GM23248 (cell line): ENCODE measurements around the gene HDGFL3. TPM values are rescaled to one million over a fixed set of nuclear protein-coding genes. Genes with fewer than 3 reads are reported as not detected.

Experiments used
- DNase-seq: peaks from one replicate; pipeline ENCODE4 v3.0.0-alpha.2; 2015
- H2AFZ ChIP-seq: fragments of 200-600 bp; sonication (generic); 2 replicates; pipeline ENCODE4 v1.6.1; 2016; ENCODE audit warnings: antibody characterized with exemption
- H3F3A ChIP-seq: fragments of 200-600 bp; sonication (generic); 2 replicates; pipeline ENCODE4 v1.6.1; 2016; ENCODE audit warnings: mild to moderate bottlenecking, antibody characterized with exemption, mixed run types; ENCODE audit not compliant: insufficient read depth
- H3K27ac ChIP-seq: fragments of 200-600 bp; sonication (generic); 2 replicates; pipeline ENCODE4 v1.5.1; 2016; ENCODE audit warnings: mild to moderate bottlenecking
- H3K27me3 ChIP-seq: fragments of 200-600 bp; sonication (generic); replicated peaks from 2 replicates; pipeline ENCODE4 v1.6.1; 2016; ENCODE audit warnings: mild to moderate bottlenecking; ENCODE audit not compliant: insufficient read depth
- H3K36me3 ChIP-seq: fragments of 200-600 bp; sonication (generic); 2 replicates; pipeline ENCODE4 v1.6.1; 2016; ENCODE audit warnings: low read depth, mild to moderate bottlenecking
- H3K4me1 ChIP-seq: fragments of 200-600 bp; sonication (generic); 2 replicates; pipeline ENCODE4 v1.6.1; 2016; ENCODE audit warnings: mild to moderate bottlenecking; ENCODE audit not compliant: insufficient read depth
- H3K4me2 ChIP-seq: fragments of 200-600 bp; sonication (generic); one replicate; pipeline ENCODE4 v1.6.1; 2016; ENCODE audit warnings: mild to moderate bottlenecking; ENCODE audit not compliant: unreplicated experiment
- H3K4me3 ChIP-seq: fragments of 200-600 bp; sonication (generic); 2 replicates; pipeline ENCODE4 v1.5.1; 2016; ENCODE audit warnings: mild to moderate bottlenecking
- H3K79me2 ChIP-seq: fragments of 200-600 bp; sonication (generic); 2 replicates; pipeline ENCODE4 v1.6.1; 2016; ENCODE audit warnings: mild to moderate bottlenecking; ENCODE audit not compliant: insufficient read depth
- H3K9ac ChIP-seq: fragments of 200-600 bp; sonication (generic); 2 replicates; pipeline ENCODE4 v1.6.1; 2016; ENCODE audit warnings: mild to moderate bottlenecking
- H3K9me2 ChIP-seq: fragments of 200-600 bp; sonication (generic); 2 replicates; pipeline ENCODE4 v1.6.1; 2016; ENCODE audit warnings: mixed run types, mild to moderate bottlenecking, moderate library complexity; ENCODE audit not compliant: insufficient read depth
- H3K9me3 ChIP-seq: fragments of 200-600 bp; sonication (generic); one replicate; pipeline ENCODE4 v1.6.1; 2017; ENCODE audit warnings: low read depth
- H4K20me1 ChIP-seq: fragments of 200-600 bp; sonication (generic); 2 replicates; pipeline ENCODE4 v1.6.0; 2016; ENCODE audit not compliant: insufficient read depth
- EZH2 ChIP-seq: fragments of 200-600 bp; sonication (generic); IDR thresholded peaks from 2 replicates; pipeline ENCODE4 v1.6.1; 2018; ENCODE audit warnings: antibody characterized with exemption, mild to moderate bottlenecking; ENCODE audit not compliant: insufficient read depth, poor library complexity, severe bottlenecking
- EZH2phosphoT487 ChIP-seq: fragments of 200-600 bp; sonication (generic); IDR thresholded peaks from 2 replicates; pipeline ENCODE4 v1.6.1; 2018; ENCODE audit warnings: antibody characterized with exemption, moderate library complexity, mild to moderate bottlenecking, low read depth; ENCODE audit not compliant: insufficient read depth
- WGBS, 2 experiments: methylation state at CpG; one replicate each; pipeline ENCODE4 v1.1.6; 2015 to 2017; ENCODE audit warnings: low lambda C conversion rate in 2 of 2, low coverage in 1 of 2; ENCODE audit errors: missing lambda C conversion rate in 2 of 2; 5-methylcytosine and 5-hydroxymethylcytosine counted together
- in situ Hi-C: fragments of 300-500 bp; cut with MboI; formaldehyde crosslinking; loops from 2 replicates; pipeline ENCODE4 v1.15.0; 2020
- polyA plus RNA-seq: library from polyadenylated mRNA; unstranded; fragments of >200 nt; fragmentation: Nextera tagmentation; extraction: Ambion mirVana; gene quantifications from 2 replicates; pipeline ENCODE4 v1.2.1, GENCODE V29; 2016
- total RNA-seq: library from RNA; depleted of rRNA; stranded (reverse); fragments of >200 nt; shearing (Covaris generic); gene quantifications from 2 replicates; pipeline ENCODE4 v1.2.3, GENCODE V29; 2014

The HDGFL3 gene
- total and polyA plus RNA-seq, 2 experiments from 2014 or later = 16.2 to 25.0 TPM

DNA sequence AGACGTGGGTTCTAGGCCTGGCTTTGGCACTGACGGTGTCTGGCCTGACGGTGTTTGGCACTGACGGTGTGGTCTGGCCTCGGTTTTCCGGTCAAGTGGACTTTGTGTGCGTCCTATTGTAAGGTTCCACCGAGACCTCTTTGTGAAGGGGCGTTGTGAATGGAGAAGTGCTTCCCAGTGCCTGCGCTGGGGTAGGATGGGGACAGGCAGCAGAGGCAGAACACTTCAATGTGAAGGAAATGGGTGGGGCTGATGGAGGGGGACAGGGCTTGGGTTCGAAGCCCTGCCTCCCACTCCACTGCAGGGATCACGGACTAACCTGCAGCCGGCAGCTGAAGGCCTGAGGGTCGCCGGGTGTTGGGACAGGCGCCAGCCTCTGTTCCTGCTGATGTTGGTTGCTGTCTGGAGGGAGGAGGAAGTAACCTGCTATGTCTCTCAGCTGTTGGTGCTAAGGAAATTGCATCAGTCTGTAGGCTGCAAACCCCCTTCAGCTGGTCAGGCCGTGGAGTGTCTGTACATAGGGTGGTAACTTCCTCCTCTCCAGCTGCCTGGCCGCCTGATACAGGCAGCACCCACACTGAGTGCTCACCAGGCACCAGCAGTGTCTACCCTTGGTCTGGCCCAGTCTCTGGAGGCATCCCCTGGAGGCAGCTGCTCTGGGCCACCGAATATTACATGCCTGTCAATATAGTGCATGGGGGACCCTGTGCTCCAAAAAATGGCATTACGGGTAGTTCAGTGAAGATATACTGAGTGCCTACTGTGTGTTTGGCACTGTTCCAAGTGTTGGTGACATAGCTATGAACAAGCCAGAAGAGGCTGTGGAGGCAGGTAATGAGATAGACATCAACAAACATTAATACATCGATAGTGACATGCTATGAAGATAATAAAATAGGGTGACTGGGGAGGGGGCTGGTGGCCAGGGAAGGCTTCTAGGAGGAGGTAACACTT, 99.1 kb downstream of the HDGFL3 start:
- H3K4me3 ChIP-seq = no peak overlapping the region
- TF ChIP-seq EZH2 (no peak), EZH2phosphoT487 (no peak)
- no peaks in the 10 kb centered on the region for H3K9me2 ChIP-seq
- H3K79me2 ChIP-seq = no peaks in the 10 kb centered on the region
- in situ Hi-C loops = no loop called here
- WGBS, 2 experiments = 44 to 51% methylated on average over 19 to 21 of the region's 21 CpGs
- no peaks in the 10 kb centered on the region for H3K36me3 ChIP-seq
- no peak overlapping the region for H3K27ac ChIP-seq
- DNase-seq = peak; percentile 15
- no peaks in the 10 kb centered on the region for H3F3A ChIP-seq
- H3K9ac ChIP-seq = no peak overlapping the region
- H3K27me3 ChIP-seq = peaks cover 35% of the 10 kb centered on the region
- H3K4me2 ChIP-seq = no peak overlapping the region
- H4K20me1 ChIP-seq = no peaks in the 10 kb centered on the region
- H3K9me3 ChIP-seq = no peaks in the 10 kb centered on the region
- H3K4me1 ChIP-seq = no peaks in the 10 kb centered on the region
- H2AFZ ChIP-seq = no peak overlapping the region

DNA sequence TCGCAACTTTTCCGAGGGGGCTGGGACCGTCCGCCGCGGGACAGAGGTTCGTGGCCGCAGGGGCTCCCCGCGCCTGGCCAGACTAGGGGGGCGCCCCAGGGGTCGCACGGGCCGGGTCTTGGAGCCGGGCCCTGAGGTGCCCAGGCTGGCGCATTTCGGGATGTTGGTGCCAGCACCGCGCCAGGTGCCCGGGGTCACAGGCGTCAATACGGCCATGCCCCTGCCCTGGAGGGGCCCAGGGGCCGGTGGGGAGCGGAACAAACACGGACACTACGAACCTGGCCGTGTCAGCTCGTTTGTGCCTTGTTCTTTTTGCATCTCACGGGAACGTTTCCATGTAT, 99.8 kb downstream of the HDGFL3 start:
- Histone ChIP-seq H3K79me2 (no peaks in the 10 kb centered on the region), H3K4me3 (peak overlapping the region; percentile 63), H3K9me3 (no peaks in the 10 kb centered on the region), H3K27me3 (peaks cover 35% of the 10 kb centered on the region), H3K4me2 (peak overlapping the region; percentile 42), H3K9me2 (no peaks in the 10 kb centered on the region), H3K9ac (no peak overlapping the region), H4K20me1 (no peaks in the 10 kb centered on the region), H2AFZ (peak overlapping the region; percentile 71), H3K36me3 (no peaks in the 10 kb centered on the region), H3K4me1 (no peaks in the 10 kb centered on the region), H3K27ac (no peak overlapping the region), H3F3A (no peaks in the 10 kb centered on the region)
- in situ Hi-C loops = no loop called here
- no peak for DNase-seq
- TF ChIP-seq EZH2 (no peak), EZH2phosphoT487 (no peak)
- 10 to 14% methylated on average over 19 to 28 of the region's 30 CpGs for WGBS, 2 experiments

DNA sequence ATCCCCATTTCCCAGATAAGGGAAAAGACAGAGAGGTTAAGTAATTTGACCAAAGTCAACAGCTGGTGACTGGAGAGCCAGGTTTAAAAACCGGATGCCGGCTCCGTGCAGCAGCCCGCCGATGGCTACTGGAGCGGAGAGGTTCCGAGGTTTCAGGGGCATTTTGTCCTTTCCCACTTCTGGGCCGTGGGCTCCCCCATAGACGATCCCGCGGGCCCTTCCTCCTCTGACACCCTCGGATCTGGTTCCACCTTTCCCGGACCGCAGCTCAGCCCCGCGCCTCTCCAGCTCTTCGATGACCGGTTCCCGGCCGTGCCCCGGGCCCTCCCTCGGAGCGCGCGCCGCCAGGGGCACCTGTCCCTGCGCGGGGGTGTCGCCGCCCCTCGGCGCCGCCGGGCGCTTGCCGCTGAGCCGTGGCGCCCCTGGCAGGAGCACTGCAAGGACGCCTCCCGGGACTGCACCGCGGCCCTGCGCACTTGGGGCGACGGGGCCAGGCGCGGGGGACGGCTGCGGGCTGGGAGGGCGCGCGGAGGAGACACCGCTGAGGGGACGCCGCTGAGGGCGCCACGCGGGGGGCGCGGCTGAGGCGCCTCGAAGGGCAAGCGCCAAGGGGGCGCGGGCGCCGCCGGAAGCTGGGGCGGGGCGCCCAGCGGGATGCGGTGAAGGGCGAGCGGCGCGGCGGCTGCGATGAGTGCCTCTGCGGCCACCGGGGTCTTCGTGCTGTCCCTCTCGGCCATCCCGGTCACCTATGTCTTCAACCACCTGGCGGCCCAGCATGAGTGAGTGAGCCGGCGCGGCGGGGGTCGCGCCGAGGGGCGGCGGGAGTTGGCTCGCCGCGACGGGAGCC, 100.4 kb downstream of the HDGFL3 start, which contains the start of gene TM6SF1:
Gene TM6SF1, plus strand, starts transcription at position 652 of the 847 bp plus-strand sequence. Its CDS starts 36 bp downstream, at position 688.
- Histone ChIP-seq H3K27ac (no peak within 1 kb of the TSS), H3K27me3 (peaks cover 40% of the 10 kb centered on the region), H3K4me1 (no peaks in the 10 kb centered on the region), H3K79me2 (no peaks in the 10 kb centered on the region), H3K9ac (no peak within 1 kb of the TSS), H3K9me2 (no peaks in the 10 kb centered on the region), H3K9me3 (no peaks in the 10 kb centered on the region), H3K4me2 (peak within 1 kb of the TSS; percentile 42), H3K4me3 (peak within 1 kb of the TSS; percentile 63), H2AFZ (peak within 1 kb of the TSS; percentile 71), H4K20me1 (no peaks in the 10 kb centered on the region), H3F3A (no peaks in the 10 kb centered on the region), H3K36me3 (no peaks in the 10 kb centered on the region)
- in situ Hi-C loops = no loop called here
- peak; percentile 21 for DNase-seq
- 3 to 4% methylated on average over 17 to 84 of the region's 97 CpGs for WGBS, 2 experiments
- TF ChIP-seq EZH2phosphoT487 (no peak), EZH2 (no peak)

DNA sequence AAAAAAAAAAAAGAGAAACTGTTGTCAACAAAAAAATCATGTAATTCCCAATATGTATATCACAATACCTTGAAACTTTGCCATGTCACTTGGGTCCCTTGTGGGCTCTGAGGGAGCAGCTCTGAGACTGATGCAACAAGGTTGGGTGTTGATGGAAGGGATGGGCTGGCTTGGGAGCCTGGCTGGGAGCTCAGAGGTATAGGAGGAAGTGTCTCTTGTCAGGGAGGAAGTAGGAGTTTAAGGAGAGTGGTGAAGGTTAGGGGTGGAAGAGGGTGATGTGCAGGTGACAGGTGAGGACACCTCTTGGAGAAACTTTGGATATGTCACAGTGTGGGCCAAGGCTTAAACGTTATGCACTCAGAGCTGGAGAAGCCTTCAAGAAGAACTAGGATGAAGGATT, 102.2 kb downstream of the HDGFL3 start:
- H3K9me3 ChIP-seq = no peaks in the 10 kb centered on the region
- H3K79me2 ChIP-seq = no peaks in the 10 kb centered on the region
- no peaks in the 10 kb centered on the region for H3K9me2 ChIP-seq
- peaks cover 40% of the 10 kb centered on the region for H3K27me3 ChIP-seq
- 55 to 81% methylated on average over 1 of the region's 1 CpG for WGBS, 2 experiments
- H3K4me2 ChIP-seq = no peak overlapping the region
- no peak for TF ChIP-seq EZH2
- no peak for TF ChIP-seq EZH2phosphoT487
- no peaks in the 10 kb centered on the region for H4K20me1 ChIP-seq
- in situ Hi-C loops = no loop called here
- DNase-seq = no peak
- H3K9ac ChIP-seq = no peak overlapping the region
- H3F3A ChIP-seq = no peaks in the 10 kb centered on the region
- H3K4me3 ChIP-seq = no peak overlapping the region
- no peaks in the 10 kb centered on the region for H3K36me3 ChIP-seq
- no peaks in the 10 kb centered on the region for H3K4me1 ChIP-seq
- H2AFZ ChIP-seq = no peak overlapping the region
- H3K27ac ChIP-seq = no peak overlapping the region
